Tibial artery (tissue), 4 donors: ENCODE measurements around the gene ZNF775.

Experiments
- DNase-seq, 2 donors: peaks; one replicate each; pipeline ENCODE4 v3.0.0-alpha.2; 2019
- H3K27ac ChIP-seq, 2 donors: fragments of 200-600 bp; sonication (generic) in 1 of 2; 1 replicate in 1 of 2; 2 replicates in 1 of 2; pipeline ENCODE4 v1.5.1; 2018 to 2019; ENCODE audit warnings: mild to moderate bottlenecking in 1 of 2
- H3K27me3 ChIP-seq, 2 donors: fragments of 200-600 bp; sonication (generic) in 1 of 2; one replicate each; pipeline versions ENCODE4 v1.5.1 to v1.6.0; 2016 to 2019
- H3K36me3 ChIP-seq, 3 donors: fragments of 200-600 bp; sonication (generic) in 2 of 3; one replicate each; pipeline ENCODE4 v1.5.1; 2016 to 2019; ENCODE audit warnings: mild to moderate bottlenecking in 2 of 3
- H3K4me1 ChIP-seq, 4 donors: fragments of 200-600 bp; sonication (generic) in 2 of 4; 1 replicate in 3 of 4; 2 replicates in 1 of 4; pipeline ENCODE4 v1.5.1; 2016 to 2019
- H3K4me3 ChIP-seq, 2 donors: fragments of 200-600 bp; sonication (generic) in 1 of 2; 1 replicate in 1 of 2; 2 replicates in 1 of 2; pipeline ENCODE4 v1.5.1; 2018 to 2019; ENCODE audit warnings: mild to moderate bottlenecking in 2 of 2
- H3K9me3 ChIP-seq, 3 donors: fragments of 200-600 bp; sonication (generic) in 1 of 3; one replicate each; pipeline ENCODE4 v1.5.1; 2016 to 2019
- CTCF ChIP-seq, 2 experiments: fragments of 200-600 bp in 1 of 2; fragments of 450-650 bp in 1 of 2; IDR thresholded peaks; one replicate each; pipeline ENCODE4 v1.5.1; 2017 to 2019; ENCODE audit warnings: antibody characterized with exemption in 2 of 2, mild to moderate bottlenecking in 1 of 2, moderate library complexity in 1 of 2
- intact Hi-C: fragments of 100-400 bp; cut with DNase I; formaldehyde crosslinking; loops from one replicate; pipeline ENCODE4 v1.15.0; 2023; ENCODE audit warnings: low total_unique reads

Gene ZNF775

GRCh38 chr7:150410131-150410530, 31.0 kb downstream of the ZNF775 start:
- H3K4me3 ChIP-seq: no peak overlapping the region
- peaks cover 0 to 15% (median 11%) of the 10 kb centered on the region in 4 donors for H3K4me1 ChIP-seq
- TF ChIP-seq CTCF (IDR thresholded peaks at IDR 0.05): no peak
- H3K9me3 ChIP-seq: no peaks in the 10 kb centered on the region
- H3K27me3 ChIP-seq: no peaks in the 10 kb centered on the region
- DNase-seq: no peak
- peaks cover 0 to 50% (median 10%) of the 10 kb centered on the region in 3 donors for H3K36me3 ChIP-seq
- no peak overlapping the region for H3K27ac ChIP-seq
- intact Hi-C loops: no loop called here

GRCh38 chr7:150410680-150411346, 31.7 kb downstream of the ZNF775 start:
- H3K4me1 ChIP-seq: peaks cover 0 to 13% (median 10%) of the 10 kb centered on the region in 4 donors
- intact Hi-C loops: no loop called here
- no peaks in the 10 kb centered on the region for H3K9me3 ChIP-seq
- no peak overlapping the region for H3K27ac ChIP-seq
- H3K36me3 ChIP-seq: peaks cover 0 to 50% (median 10%) of the 10 kb centered on the region in 3 donors
- H3K4me3 ChIP-seq: no peak overlapping the region
- no peak for DNase-seq
- TF ChIP-seq CTCF (IDR thresholded peaks at IDR 0.05): no peak
- no peaks in the 10 kb centered on the region for H3K27me3 ChIP-seq

- intact Hi-C loops: no loop called here
- Histone ChIP-seq H3K4me3 (no peak overlapping the region), H3K27ac (no peak overlapping the region), H3K36me3 (peaks cover 0 to 50% (median 10%) of the 10 kb centered on the region in 3 donors), H3K27me3 (no peaks in the 10 kb centered on the region), H3K9me3 (no peaks in the 10 kb centered on the region), H3K4me1 (peaks cover 0 to 5% (median 3%) of the 10 kb centered on the region in 4 donors)
- DNase-seq: no peak
- TF ChIP-seq CTCF (IDR thresholded peaks at IDR 0.05): no peak
These were observed 32.5 kb downstream of the ZNF775 start for GRCh38 chr7:150411606-150412005.

- Histone ChIP-seq H3K27me3 (no peaks in the 10 kb centered on the region), H3K4me3 (no peak overlapping the region), H3K27ac (no peak overlapping the region), H3K4me1 (peaks cover 0 to under 1% (median 0%) of the 10 kb centered on the region in 4 donors), H3K36me3 (peaks cover 0 to 50% (median 10%) of the 10 kb centered on the region in 3 donors), H3K9me3 (no peaks in the 10 kb centered on the region)
- no peak for DNase-seq
- intact Hi-C loops: no loop called here
- no peak for TF ChIP-seq CTCF (IDR thresholded peaks at IDR 0.05)
These were observed 32.9 kb downstream of the ZNF775 start for GRCh38 chr7:150412016-150412415.

- no peaks in the 10 kb centered on the region for H3K9me3 ChIP-seq
- no peak for TF ChIP-seq CTCF (IDR thresholded peaks at IDR 0.05)
- H3K27me3 ChIP-seq: no peaks in the 10 kb centered on the region
- H3K27ac ChIP-seq: no peak overlapping the region
- no peak for DNase-seq
- peaks cover 0 to 44% (median 10%) of the 10 kb centered on the region in 3 donors for H3K36me3 ChIP-seq
- intact Hi-C loops: no loop called here
- H3K4me1 ChIP-seq: no peaks in the 10 kb centered on the region
- no peak overlapping the region for H3K4me3 ChIP-seq
These were observed 33.7 kb downstream of the ZNF775 start for GRCh38 chr7:150412518-150413488.
